IPS DF 4.7 (cell line): ENCODE measurements around the gene RAI1.

ENCODE experiments used
- DNase-seq: peaks from one replicate; pipeline ENCODE4 v3.0.0-alpha.2; 2013; ENCODE audit warnings: low spot score; ENCODE audit errors: extremely low read depth

RAI1 gene

DNA sequence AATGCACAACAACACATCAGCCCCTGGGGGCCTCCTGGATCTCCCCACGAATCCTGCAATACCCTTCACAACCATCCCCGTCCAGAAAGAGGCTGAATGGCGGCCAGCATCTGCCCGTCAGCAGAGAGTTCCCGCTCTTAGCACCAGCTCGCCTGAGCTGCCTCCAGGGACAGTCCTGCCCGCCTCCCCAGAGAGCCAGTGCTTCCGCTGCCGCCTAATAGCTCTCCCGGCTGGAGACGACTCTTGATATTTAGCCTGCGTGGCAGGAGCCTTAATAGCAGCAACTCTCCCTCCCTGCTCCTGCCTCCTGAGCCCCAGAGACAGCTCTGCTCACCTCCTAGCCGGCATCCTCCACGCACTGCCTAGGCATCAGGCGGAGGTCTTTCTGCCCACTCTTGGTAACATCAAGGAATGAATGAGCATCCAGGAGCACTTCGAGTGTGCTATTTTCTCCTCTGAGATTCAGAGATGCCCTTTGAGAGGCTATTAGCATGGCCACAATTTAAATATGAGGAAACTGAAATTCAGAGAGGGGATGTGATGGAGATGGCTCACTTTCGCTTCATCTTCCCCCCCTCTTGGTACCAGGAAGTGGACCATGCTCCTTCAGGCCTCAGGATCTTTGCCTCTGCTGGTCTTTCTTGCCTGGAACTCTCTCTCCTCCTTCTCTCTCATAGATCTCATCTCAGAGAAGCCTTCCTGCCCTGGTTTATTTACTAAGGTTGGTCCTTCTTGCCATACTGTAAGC lies 67.9 kb downstream of the RAI1 start:
- no peak for DNase-seq

DNA sequence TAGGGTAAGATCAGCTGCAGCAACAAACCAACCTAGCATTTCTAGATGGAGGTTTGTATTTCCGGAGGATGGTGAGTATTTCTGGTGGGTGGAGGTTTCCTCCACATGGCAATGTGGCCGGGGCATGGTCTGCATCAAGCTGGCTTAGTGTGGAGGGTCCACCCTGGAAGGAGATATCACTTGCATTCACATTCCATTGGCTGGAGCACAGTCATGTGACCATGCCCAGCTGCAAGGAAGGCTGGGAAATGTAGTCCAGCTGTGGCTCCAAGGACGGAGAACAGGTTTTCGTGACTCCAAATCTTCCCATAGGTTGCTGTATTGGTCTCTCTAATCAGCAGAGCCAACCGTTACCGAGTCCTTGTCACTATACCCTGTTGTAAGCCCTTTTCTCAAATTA lies 68.7 kb downstream of the RAI1 start:
- DNase-seq = peak; percentile 93

DNA sequence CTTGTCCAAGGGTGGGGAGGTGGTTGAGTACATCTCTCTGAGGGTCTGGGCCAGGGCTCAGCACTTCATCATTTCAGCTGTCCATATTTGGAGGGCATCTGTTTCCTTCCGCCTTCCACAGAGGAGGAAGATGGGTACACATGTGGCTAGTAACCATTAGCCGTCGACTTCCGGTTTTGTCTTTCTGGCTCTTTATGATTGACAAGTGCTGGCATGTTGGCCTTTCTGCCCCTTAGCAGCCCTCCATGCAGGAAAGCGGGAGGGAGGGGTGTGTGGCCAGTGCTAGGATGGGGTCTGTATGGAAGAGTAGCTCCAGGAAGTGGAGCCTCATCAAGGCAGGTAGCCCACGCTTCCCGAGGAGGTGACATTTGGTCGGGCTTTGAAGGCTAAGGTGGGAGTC lies 69.6 kb downstream of the RAI1 start:
- no peak for DNase-seq

DNA sequence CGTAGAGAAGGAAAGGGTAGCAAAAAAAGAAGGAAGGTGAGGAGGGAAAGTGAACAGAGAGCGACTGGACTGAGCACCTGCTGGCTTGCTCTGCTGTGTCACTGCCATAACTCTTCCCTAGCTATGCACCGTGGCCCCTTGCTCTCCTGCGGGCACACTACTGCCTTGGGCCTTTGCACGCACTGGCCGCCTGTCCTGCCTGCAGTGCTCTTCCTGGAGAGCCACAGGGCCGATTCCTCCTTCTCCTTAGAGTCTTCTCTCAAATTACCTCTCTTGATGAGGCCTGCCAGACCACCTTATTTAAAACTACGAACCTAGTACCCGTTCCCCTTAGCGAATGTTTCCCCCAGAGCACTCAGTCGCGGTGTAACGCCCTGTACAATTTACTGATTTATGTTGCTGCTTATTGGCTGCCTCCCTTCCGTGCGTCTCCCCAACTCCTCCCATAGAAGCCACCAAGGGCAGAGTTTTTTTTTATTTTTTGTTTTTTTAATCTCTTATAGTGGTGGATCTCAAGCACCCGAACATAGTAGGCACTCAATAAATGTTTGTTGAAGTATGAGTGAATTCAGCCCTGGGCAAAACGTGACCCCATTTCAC lies 70.3 kb downstream of the RAI1 start:
- no peak for DNase-seq

DNA sequence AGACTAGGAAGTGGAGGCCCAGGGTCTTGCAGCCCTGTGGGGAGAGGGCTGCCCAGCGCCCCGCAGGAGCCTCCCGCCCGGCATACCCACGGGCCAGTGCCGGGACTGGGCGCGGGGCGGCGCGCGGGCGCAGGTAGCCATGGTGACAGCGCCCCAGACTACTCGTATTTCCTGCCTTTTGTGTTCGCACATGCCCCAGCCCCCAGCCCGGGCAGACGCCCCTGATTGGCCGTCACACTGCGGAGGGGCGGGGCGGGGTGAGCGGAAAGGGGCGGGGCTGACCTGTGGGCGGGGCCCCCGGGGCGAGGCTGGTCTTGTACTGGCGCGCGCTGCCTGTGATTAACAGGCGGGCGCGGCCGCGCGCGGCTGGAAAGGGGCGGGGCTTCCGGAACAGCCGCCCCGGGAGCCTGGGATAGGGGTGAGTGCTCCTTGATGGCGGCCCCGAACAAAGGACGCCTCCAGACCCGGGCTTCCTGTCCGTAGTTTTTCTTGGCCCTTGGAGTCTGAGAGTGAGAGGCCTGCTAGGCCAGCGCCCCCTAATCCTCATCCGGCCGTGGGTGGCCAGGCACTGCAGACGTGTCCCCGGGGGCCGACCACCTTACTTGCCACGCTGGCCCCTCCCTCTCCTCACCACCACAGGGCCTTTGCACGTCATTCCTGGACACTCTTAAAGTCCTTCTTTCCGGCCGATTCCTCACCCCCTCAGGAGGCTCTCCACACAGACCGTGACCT lies 71.0 kb downstream of the RAI1 start:
- no peak for DNase-seq

DNA sequence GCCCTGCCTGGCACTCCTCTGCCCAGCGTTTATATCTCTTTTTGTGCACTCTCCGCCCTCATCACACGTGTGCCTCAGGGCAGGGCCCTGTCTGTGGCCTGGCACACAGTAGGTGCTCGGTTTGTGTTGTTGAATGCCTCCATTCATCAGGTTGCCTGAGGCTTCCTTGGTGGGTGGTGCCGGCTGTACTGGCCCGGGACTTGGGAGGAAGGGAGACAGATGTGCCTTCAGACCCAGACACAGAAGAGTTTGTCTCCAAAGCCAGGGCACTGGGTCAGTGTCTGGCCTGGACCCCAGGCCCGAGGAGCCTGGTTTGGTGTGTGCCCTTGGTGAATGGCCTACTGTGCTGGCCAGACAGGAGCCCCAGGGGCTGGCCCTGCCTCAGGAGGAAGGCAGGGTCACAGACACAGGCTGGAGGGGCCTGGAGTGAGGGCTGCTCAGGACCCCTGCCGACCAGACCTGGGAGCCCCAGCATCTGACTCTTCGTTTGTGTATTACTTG lies 71.6 kb downstream of the RAI1 start:
- DNase-seq = no peak

DNA sequence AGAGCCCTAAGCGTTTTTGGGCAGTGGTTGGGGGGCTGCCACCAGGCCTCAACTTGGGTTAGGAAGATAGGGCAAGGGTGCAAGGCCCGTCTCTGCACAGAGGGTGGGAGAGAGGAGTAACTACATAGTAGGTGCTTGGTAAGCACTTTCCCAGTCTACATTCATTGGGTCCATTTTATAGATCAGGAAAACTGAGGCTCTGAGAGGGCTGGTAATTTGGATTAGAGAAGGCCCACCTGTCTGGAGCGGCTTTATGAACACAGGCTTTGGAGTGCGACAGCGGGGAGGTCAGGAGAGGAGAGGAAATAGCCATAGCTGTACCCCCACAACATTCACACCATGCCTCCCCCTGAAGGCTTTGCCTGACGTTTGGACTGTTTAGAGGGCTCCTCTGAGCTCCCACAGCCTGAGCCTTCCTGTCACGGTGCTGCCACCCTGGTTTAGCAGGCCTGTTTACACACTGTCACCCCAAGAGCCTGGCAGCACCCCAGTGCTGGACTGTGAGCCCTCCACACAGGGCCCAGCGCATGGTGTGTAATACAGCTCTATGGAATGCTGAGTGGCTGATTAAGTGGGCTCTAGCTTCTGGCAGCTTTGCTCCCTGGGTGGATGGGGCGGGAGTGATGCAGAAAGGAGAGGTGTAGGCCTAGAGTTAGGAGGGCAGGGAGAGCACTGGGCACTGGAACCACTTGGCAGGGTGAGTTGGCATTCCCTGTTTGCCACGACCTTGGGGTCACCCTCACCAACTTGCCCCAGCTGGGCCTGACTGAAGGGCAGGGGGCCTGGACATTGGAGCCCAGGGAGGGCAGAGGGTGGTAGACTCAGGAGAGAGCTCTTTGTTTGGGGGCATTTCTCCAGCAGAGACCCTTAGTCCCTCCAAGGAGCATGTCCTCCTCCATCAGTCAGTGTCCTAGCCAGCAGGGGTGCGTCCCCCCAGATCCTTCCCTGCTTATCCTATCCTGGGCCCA lies 73.7 kb downstream of the RAI1 start:
- no peak for DNase-seq

DNA sequence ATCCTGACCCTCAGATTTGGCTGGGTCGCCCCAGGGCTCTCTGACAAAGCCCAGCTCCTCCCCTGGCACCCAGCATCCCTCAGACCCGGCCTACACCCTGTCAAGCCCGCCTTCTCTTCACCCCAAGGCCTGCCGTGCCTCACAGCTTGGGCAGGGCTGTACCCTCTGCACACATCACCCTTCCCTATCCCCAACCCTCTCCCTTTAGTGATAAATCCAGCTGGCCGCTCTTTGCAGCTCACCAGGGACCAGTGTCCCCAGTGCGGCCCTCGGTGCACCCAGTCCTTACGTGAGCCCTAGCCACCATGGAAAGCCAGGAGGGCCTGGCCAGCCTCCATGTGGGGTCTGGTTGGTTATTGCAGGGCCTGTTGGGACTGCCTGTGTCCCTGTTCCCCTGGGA lies 74.5 kb downstream of the RAI1 start:
- DNase-seq = no peak

DNA sequence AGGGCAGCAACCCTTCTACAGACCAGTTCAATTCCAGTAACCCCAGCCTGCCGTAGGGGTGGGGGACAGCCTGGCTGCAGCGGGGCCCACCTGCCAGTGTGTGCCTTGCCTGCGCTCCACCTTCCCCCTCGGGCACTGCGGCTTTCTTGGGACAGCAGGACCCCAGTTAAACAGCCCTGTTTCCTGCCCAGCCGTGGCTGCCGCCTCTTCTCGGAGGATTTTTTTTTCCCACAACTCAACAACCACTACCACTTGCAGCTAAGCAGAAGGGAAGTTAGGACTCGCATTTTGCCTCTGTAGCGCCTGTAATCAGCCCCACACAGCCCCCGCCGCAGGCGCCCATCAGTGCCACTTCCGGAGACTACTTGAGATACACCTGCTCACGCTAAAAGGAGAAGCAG lies 76.1 kb downstream of the RAI1 start:
- DNase-seq = no peak

DNA sequence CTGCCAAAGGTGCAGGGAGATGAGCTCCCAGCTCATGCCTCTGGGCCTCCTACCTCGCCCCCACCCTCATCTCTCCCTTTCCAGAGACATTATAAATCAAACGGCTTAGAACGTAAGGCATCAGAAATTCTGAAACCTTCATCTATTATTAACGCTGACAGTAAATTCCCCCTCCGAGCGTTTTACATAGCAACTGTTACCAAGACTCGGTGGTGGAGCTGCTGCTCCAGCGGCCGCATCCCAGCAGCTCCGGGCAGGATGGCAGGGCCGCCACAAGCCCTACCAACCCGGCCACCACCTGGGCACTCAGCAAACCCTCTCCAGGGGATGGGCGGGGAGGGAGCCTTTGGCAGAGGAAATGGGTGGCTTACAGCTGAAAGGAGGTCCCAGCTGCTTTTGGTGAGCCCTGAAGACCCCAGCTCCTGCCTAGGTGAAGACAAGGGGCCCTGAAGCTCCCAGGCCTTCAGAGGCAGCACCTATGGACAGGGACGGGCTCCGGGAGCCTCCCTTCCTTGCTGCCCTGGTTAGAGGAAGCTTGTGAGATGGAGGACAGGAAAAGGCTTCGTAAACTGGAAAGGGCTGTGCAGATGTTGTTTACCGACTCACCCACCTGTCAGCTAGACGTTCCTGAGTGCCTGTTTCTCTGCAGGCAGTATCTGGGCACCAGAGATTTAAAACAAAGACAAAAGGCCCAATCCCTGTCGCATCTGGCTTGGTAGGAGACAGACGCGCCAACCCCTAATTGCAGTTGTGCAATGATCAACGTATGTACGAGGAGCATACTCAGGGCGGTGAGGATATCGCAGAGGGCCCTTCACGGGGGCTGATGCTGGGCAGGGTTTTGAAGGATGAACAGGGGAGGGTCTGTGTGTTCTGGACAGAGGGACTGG lies 76.9 kb downstream of the RAI1 start:
- no peak for DNase-seq

DNA sequence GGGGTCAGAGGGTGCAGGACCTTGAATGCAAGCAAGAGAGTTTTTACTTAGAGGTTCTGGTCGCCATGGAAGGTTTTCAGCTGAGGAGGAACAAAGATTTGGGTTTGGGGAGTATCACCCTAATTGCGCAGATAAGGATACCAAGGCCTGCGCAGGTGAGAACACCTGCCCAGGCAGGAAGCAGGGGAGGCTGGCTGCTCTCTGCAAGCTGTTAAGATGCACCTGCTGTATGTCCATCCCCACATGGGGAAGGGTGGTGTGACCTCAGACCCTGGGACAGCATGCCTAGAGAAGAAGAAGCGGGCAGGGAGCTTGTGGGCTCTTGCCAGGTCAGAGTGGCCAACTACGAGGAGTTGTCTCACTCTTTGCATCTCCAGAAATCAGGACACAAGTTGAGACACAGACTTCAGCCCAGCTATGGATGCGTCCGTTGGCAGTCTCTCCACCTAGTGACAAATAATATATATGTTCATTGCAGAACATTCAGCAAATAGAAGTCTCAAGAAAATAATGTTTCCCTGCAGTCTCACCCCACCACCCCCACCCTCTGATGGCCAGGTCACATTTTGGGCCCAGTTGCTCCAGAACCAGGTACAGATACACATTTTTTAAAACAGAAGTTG lies 77.8 kb downstream of the RAI1 start:
- no peak for DNase-seq

DNA sequence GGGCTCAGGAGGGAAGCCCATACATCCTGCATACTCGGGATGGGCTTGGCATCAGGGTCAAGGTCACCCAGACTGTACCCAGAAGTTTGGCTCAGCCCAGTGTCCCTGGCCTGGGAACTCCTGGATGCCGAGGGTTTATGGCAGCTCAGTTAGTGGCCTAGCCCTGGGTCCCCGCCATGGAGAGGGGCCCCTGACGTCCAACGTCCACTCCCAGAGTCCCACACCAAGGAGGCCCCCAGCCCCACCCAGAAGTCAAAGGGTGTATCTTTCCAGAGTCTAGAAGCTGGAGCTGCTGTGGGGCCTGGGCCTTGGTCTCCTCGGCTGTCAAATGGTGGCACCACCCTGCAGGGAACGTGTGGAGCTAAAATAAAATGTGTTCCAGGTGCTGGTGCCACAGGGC lies 79.1 kb downstream of the RAI1 start:
- DNase-seq = no peak

DNA sequence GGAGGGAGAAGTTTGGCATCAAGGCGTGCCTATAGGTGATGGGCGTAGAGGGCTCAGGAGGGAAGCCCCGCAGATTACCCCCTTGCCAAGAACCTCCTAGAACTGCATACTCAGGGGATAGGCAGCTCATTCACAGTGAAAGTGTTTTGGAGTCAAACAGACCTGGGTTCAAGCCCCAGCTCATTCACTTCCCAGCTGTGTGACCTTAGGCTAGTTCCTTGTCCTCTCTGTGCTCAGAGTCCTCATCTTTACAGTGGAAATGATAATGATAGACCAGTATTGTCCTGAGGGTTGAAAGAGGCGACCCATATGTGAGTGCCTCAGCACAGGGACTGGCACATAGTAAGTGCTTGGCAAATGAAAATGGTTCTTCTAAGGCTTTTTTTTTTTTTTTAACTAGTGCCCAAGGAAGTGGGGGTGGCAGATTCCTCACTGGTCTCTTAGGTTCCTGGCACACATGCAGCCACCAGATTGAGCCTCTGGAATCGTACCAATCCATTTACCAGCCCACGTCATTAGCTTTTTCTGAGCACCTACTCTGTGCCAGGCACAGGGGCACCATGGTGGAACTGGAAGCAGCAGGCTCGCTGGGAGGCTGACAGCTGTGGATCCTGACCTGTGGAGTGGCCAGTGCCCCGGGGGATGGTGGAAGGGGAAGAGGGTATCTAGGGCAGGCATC lies 79.8 kb downstream of the RAI1 start:
- DNase-seq = no peak

DNA sequence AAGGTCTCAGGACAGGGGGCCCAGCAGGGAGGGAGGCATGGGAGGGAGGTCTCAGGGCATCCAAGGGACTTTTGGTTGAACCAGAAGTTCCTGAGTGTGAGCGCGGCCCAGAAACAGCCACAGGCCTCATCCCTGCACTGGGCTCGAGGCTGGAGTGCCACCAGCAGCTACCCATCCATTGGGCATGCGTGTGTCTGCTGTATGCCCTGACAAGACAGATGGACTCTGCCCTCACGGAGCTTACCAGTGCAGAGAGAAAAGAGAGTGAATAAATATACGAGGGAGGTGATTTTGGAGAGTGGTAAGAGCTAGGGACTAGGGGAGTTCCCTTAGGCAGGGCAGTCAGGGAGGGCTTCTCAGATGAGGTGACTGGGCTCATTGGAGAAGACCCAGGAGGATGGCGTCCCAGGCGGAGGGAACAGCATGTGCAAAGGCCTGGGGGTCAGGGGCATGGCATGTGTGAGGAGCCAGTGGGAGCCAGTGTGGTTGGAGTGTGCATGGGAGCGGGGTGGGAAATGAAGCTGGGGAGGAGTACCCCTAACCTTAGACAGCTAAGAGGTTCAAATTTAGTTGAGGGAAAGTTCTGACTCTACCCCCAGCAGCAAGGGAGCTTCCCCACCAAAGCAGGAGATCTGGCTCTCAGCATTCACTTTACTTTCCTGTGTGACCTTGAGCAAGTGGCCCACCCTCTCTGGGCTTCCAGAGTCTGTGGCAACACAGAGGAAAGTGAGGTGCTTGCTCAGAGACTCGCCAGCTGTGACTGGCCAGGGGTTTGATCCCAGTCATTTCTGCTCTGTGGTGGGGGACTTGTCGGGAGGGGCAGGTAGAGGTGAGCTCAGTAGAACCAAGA lies 80.9 kb downstream of the RAI1 start:
- DNase-seq = no peak

DNA sequence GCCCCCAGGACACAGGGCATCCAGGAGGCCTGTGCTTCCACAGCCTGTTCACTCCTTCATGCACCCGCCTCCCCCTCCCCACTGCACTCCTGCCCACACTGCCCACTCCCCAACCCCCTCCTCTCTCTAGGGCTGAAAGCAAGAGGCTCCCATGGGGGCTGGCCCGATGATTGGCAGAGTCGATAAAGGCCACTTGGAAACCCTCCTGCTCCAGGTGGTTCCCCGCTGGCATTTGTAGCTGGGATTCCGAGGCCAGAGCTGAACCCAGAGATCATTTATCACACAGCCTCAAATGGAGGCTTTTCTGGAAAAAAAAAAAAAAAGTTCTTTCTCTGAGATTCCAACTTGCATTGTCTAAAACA lies 81.5 kb downstream of the RAI1 start:
- DNase-seq = no peak

DNA sequence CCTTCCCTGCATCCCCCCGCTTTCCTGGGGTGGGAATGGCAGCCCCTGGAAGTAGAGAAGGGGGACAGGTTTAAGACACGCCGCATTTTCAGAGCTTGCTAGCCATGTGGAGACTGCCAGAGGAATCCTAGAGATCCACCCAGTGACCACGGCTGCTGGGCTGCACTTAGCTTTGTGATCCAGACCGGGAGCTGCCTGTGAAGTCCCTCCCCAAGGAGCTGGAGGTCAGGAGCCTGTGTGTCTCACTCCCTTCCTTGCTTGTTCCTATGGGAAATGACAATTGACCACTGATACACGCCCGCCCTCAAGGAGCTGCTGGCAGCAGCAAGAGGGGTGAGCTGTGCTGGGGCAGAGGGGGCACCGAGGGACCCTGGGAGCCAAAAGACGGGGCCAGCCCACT lies 81.9 kb downstream of the RAI1 start:
- no peak for DNase-seq

DNA sequence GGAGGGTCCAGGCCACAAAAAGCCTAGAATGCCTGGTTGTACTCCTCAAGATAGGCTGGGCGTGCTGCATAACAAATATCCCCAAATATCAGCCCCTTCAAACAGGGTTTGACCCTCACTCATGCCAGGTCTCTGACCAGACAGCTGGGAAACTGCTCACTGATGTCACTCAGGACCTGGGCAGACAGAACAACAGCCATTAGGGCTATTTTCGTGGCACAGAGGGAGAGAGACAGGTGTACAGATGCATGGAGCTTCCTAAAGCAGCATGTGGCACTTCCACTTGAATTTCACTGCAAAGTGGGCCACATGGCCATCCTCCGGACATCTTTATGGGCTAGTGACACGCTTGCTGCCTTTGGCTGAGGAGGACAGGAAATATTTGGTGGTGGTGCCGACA lies 82.5 kb downstream of the RAI1 start:
- no peak for DNase-seq

DNA sequence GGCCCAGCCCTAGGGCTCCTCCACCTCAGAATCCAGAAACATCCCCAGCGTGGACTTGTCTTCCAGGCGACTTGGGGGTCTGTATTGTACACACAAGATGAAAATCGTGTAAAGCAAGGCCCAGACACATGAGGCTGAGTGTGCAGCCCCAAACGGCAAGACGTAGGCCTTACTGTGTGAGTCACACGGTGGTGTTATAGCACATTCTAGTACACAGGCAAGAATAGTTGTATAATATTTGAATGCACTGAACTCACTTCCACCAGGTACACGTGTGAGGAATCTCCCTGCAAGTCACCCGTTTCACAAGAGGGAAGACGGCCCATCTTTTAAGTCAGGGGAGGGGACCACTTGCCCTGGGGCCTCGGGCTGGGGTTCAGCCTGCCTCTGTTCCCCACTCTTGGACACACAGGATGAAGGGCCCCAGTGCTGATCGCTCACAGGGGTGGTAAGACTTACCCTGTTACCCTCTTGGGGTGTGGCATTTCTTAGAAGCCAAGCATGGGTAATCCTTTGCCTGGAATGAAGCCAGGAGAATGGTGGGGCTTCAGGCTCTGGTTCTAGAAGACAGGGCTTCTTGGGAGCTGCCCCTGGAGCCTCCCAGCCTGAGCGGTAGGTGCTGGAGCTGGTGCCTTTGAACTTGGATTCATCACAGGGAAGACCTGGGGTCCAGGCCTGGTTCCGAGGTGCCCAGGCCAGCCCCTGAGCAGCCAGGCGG lies 84.3 kb downstream of the RAI1 start:
- DNase-seq = no peak
